AG04450 (cell line): ENCODE data around the gene ASPSCR1. TPM values are rescaled to one million over a fixed set of nuclear protein-coding genes. Genes with fewer than 3 reads are reported as not detected.

ENCODE experiments used
- CTCF ChIA-PET: fragments of 300-600, 350-600 bp; formaldehyde crosslinking; extraction: SDS; loops from one replicate; lab custom pipeline; 2022; ENCODE audit warnings: antibody characterized with exemption, inconsistent platforms; lab: Charles Lee
- POLR2A ChIA-PET: fragments of 350-600 bp; formaldehyde crosslinking; extraction: SDS; loops from one replicate; lab custom pipeline; 2021; ENCODE audit warnings: antibody characterized with exemption, inconsistent platforms; lab: Yijun Ruan, JAX
- DNase-seq: peaks from one replicate; pipeline ENCODE4 v3.0.0-alpha.2; 2011; ENCODE audit warnings: low read depth, low spot score
- H3K27ac ChIP-seq: one replicate; pipeline ENCODE4 v1.5.1; 2012; ENCODE audit warnings: low read depth, low read length, control low read depth
- H3K27me3 ChIP-seq: one replicate; pipeline ENCODE4 v1.6.0; 2012; ENCODE audit warnings: low read length; ENCODE audit not compliant: control insufficient read depth, insufficient read depth
- H3K4me3 ChIP-seq: 2 replicates; pipeline ENCODE4 v1.5.1; 2011; ENCODE audit warnings: mild to moderate bottlenecking, low read depth, low read length, control low read depth
- H3K9me3 ChIP-seq: 2 replicates; pipeline ENCODE4 v1.5.1; 2012; ENCODE audit warnings: low read length; ENCODE audit not compliant: control insufficient read depth, insufficient read depth
- CTCF ChIP-seq: IDR thresholded peaks from 2 replicates; pipeline ENCODE4 v1.5.1; 2011; ENCODE audit warnings: low read depth, low read length, control low read depth, inconsistent platforms
- polyA plus RNA-seq: library from polyadenylated mRNA; depleted of rRNA; stranded (reverse); fragments of >200 nt; gene quantifications from 2 replicates; pipeline ENCODE4 v1.2.3, GENCODE V29; 2011

ASPSCR1 gene
- polyA plus RNA-seq, 1 experiment, result 7.1 TPM

GRCh38 chr17:81933178-81933699, 44.2 kb upstream of the ASPSCR1 start:
- Histone ChIP-seq H3K27me3 (no peaks in the 10 kb centered on the region), H3K27ac (no peak overlapping the region), H3K9me3 (no peaks in the 10 kb centered on the region; the same call in 1 of the 2 replicates), H3K4me3 (no peak overlapping the region)
- POLR2A ChIA-PET, result interaction anchor here (1.8 kb wide), 1 partner anchor 10 kb away, joined by 5 read pairs; no protein-coding TSS in a partner anchor
- TF ChIP-seq CTCF, result no peak
- CTCF ChIA-PET, result no interaction called here
- DNase-seq, result no peak

- TF ChIP-seq CTCF, result no peak
These were observed 43.2 kb upstream of the ASPSCR1 start for GRCh38 chr17:81934098-81934757.

GRCh38 chr17:81934850-81935708, 42.4 kb upstream of the ASPSCR1 start:
- Histone ChIP-seq H3K27ac (peak overlapping the region; percentile 21), H3K9me3 (no peaks in the 10 kb centered on the region; the same call in 1 of the 2 replicates), H3K27me3 (no peaks in the 10 kb centered on the region), H3K4me3 (peak overlapping the region; percentile 45; the same call in 1 of the 2 replicates)
- ChIA-PET POLR2A (interaction anchor here (0.5 to 0.6 kb wide), 4 partner anchors 85 to 371 kb away, joined by 3 to 4 read pairs (median 4); partner anchors contain the start of gene DCXR), CTCF (no interaction called here)
- TF ChIP-seq CTCF, result no peak
- DNase-seq, result no peak

More at GRCh38 chr17:81934098-81934757, 43.2 kb upstream of the ASPSCR1 start:
- DNase-seq, result no peak
- CTCF ChIA-PET, result no interaction called here
- H3K9me3 ChIP-seq, result no peaks in the 10 kb centered on the region; the same call in 1 of the 2 replicates
- no peaks in the 10 kb centered on the region for H3K27me3 ChIP-seq
- no peak overlapping the region for H3K4me3 ChIP-seq
- POLR2A ChIA-PET, result interaction anchor here (0.5 to 1.8 kb wide), 3 partner anchors 11 to 370 kb away, joined by 4 to 5 read pairs (median 4); no protein-coding TSS in a partner anchor
- H3K27ac ChIP-seq, result no peak overlapping the region

GRCh38 chr17:81935709-81936084, 41.7 kb upstream of the ASPSCR1 start:
- H3K27ac ChIP-seq, result no peak overlapping the region
- peak overlapping the region; percentile 45 for H3K4me3 ChIP-seq
- ChIA-PET CTCF (no interaction called here), POLR2A (interaction anchor here (0.6 to 1.3 kb wide), 3 partner anchors 8 to 273 kb away, joined by 3 read pairs; partner anchors contain the start of genes DCXR and MAFG)
- H3K9me3 ChIP-seq, result no peaks in the 10 kb centered on the region; the same call in 1 of the 2 replicates
- peaks cover 4% of the 10 kb centered on the region for H3K27me3 ChIP-seq
- TF ChIP-seq CTCF, result no peak
- no peak for DNase-seq
